A549 (cell line): ENCODE results near the gene SYT3. TPM values are rescaled to one million over a fixed set of nuclear protein-coding genes. Genes with fewer than 3 reads are reported as not detected.

Experiments used
- ATAC-seq, 2 experiments: fragments of 200-7000 bp in 1 of 2; fragments of >200 bp in 1 of 2; cut with Nextera tagmentation in 1 of 2; cut with Tn5 transposase in 1 of 2; 3 replicates each; pipeline versions ENCODE4 v1.8.0 to v1.9.1; 2018 to 2020; ENCODE audit warnings: mild to moderate bottlenecking in 1 of 2, moderate library complexity in 1 of 2
- CTCF ChIA-PET: fragments of 300-600 bp; sonication (Branson Sonifier 250); formaldehyde crosslinking; extraction: SDS; loops from one replicate; lab custom pipeline; 2021; ENCODE audit warnings: antibody characterized with exemption, inconsistent platforms; lab: Yijun Ruan, JAX
- POLR2A ChIA-PET: fragments of 350-600 bp; formaldehyde crosslinking; extraction: SDS; loops from one replicate; lab custom pipeline; 2021; ENCODE audit warnings: antibody characterized with exemption, inconsistent platforms; lab: Yijun Ruan, JAX
- DNase-seq, 2 experiments: peaks; one replicate each; pipeline versions ENCODE4 v3.0.0 to v3.0.0-alpha.2; 2011 to 2016; ENCODE audit warnings: low read depth in 1 of 2, low spot score in 1 of 2
- FAIRE-seq: peaks from 2 replicates; lab custom pipeline; 2011; peaks lifted over from hg19 to GRCh38; lab: Jason Lieb, UNC
- H3K27ac ChIP-seq, 2 experiments: fragments of >200 bp; sonication (Bioruptor Twin); formaldehyde crosslinking; 3 replicates each; pipeline ENCODE4 v1.5.1; 2016 to 2017
- H3K4me1 ChIP-seq: fragments of >200 bp; sonication (Bioruptor Twin); formaldehyde crosslinking; 3 replicates; pipeline ENCODE4 v1.6.1; 2016
- H3K4me2 ChIP-seq: fragments of >200 bp; sonication (Bioruptor Twin); formaldehyde crosslinking; 3 replicates; pipeline ENCODE4 v1.6.1; 2016
- H3K4me3 ChIP-seq: fragments of >200 bp; sonication (Bioruptor Twin); formaldehyde crosslinking; 3 replicates; pipeline ENCODE4 v1.5.1; 2016
- H3K9me3 ChIP-seq: fragments of >200 bp; sonication (Bioruptor Twin); formaldehyde crosslinking; 3 replicates; pipeline ENCODE4 v1.6.1; 2016
- BHLHE40 ChIP-seq: IDR thresholded peaks from 2 replicates; pipeline ENCODE4 v1.6.1; 2012; ENCODE audit warnings: low read depth, low read length, inconsistent platforms
- CEBPB ChIP-seq, 2 experiments: fragments of >200 bp in 1 of 2; sonication (Bioruptor Twin) in 1 of 2; formaldehyde crosslinking in 1 of 2; IDR thresholded peaks; 2 replicates each; pipeline ENCODE4 v1.6.1; 2012 to 2016
- CHD4 ChIP-seq: fragments of 200-600 bp; sonication (generic); IDR thresholded peaks from 2 replicates; pipeline ENCODE4 v1.6.1; 2016; ENCODE audit warnings: antibody characterized with exemption, mild to moderate bottlenecking, borderline replicate concordance
- ELK1 ChIP-seq: fragments of 150-350 bp; IDR thresholded peaks from 2 replicates; pipeline ENCODE4 v1.6.1; 2014; ENCODE audit warnings: low read depth, mild to moderate bottlenecking, low read length
- FOSL2 ChIP-seq, 2 experiments: fragments of 450-650 bp in 1 of 2; fragments of >200 bp in 1 of 2; sonication (Bioruptor Twin) in 1 of 2; formaldehyde crosslinking; IDR thresholded peaks; 2 replicates each; pipeline versions ENCODE4 v1.5.0 to v1.6.1; 2016 to 2020; ENCODE audit warnings: mild to moderate bottlenecking in 1 of 2, moderate library complexity in 1 of 2
- FOXS1 ChIP-seq: fragments of 250-450 bp; sonication (Bioruptor Pico); IDR thresholded peaks from 2 replicates; pipeline ENCODE4 v1.5.0; 2020; ENCODE audit warnings: mild to moderate bottlenecking, moderate library complexity
- HDAC2 ChIP-seq: fragments of 200-600 bp; sonication (generic); IDR thresholded peaks from 2 replicates; pipeline ENCODE4 v1.6.1; 2016
- HOXB13 ChIP-seq: fragments of 250-450 bp; sonication (Bioruptor Pico); IDR thresholded peaks from 2 replicates; pipeline ENCODE4 v1.5.0; 2020; ENCODE audit warnings: low read depth, mild to moderate bottlenecking, moderate library complexity
- JUN ChIP-seq, 2 experiments: fragments of >200 bp; sonication (Bioruptor Twin); formaldehyde crosslinking; IDR thresholded peaks; 2 replicates in 1 of 2; 3 replicates in 1 of 2; pipeline ENCODE4 v1.6.1; 2016 to 2017
- KDM5A ChIP-seq: fragments of 200-600 bp; sonication (generic); IDR thresholded peaks from 2 replicates; pipeline ENCODE4 v1.6.1; 2016; ENCODE audit warnings: antibody characterized with exemption, mild to moderate bottlenecking
- MAFK ChIP-seq: fragments of 450-650 bp; IDR thresholded peaks from 2 replicates; pipeline ENCODE4 v1.6.1; 2014; ENCODE audit not compliant: partially characterized antibody
- MAX ChIP-seq: IDR thresholded peaks from 2 replicates; pipeline ENCODE4 v1.6.1; 2012
- MYC ChIP-seq: IDR thresholded peaks from 2 replicates; pipeline ENCODE4 v1.6.1; 2012; ENCODE audit warnings: mild to moderate bottlenecking, inconsistent platforms, low read length, improper control_type of control experiment, borderline replicate concordance
- NPAS2 ChIP-seq: fragments of 250-450 bp; sonication (Bioruptor Pico); IDR thresholded peaks from 2 replicates; pipeline ENCODE4 v1.8.0; 2022; ENCODE audit warnings: mild to moderate bottlenecking, moderate library complexity, borderline replicate concordance
- NR3C1 ChIP-seq: fragments of >200 bp; sonication (Bioruptor Twin); formaldehyde crosslinking; IDR thresholded peaks from 3 replicates; pipeline ENCODE4 v1.6.1; 2017
- POLR2A ChIP-seq: IDR thresholded peaks from 2 replicates; pipeline ENCODE4 v1.6.1; 2012; ENCODE audit warnings: mild to moderate bottlenecking, low read length
- POLR2AphosphoS2 ChIP-seq: conservative IDR thresholded peaks from 2 replicates; pipeline ENCODE4 v1.6.1; 2012; ENCODE audit warnings: low read length, improper control_type of control experiment, inconsistent platforms
- RARB ChIP-seq: fragments of 250-450 bp; sonication (Bioruptor Pico); IDR thresholded peaks from 2 replicates; pipeline ENCODE4 v1.8.0; 2021; ENCODE audit warnings: mild to moderate bottlenecking, moderate library complexity
- RFX5 ChIP-seq: fragments of 450-650 bp; IDR thresholded peaks from 2 replicates; pipeline ENCODE4 v1.7.1; 2014; ENCODE audit warnings: antibody characterized with exemption, mild to moderate bottlenecking, moderate library complexity
- TFCP2L1 ChIP-seq: fragments of 250-450 bp; sonication (Bioruptor Pico); IDR thresholded peaks from 2 replicates; pipeline ENCODE4 v1.5.0; 2021; ENCODE audit warnings: mild to moderate bottlenecking
- ZC3H11A ChIP-seq: fragments of 450-650 bp; IDR thresholded peaks from 2 replicates; pipeline ENCODE4 v1.6.1; 2014; ENCODE audit warnings: antibody characterized with exemption, mild to moderate bottlenecking
- WGBS: methylation state at CpG from one replicate; pipeline ENCODE4 v1.1.6; 2017; ENCODE audit errors: missing lambda C conversion rate; 5-methylcytosine and 5-hydroxymethylcytosine counted together
- polyA plus RNA-seq, 4 experiments: library from polyadenylated mRNA; depleted of rRNA in 3 of 4; stranded (reverse); fragments of >200 nt; fragmentation: RNase III in 1 of 4; extraction: RNeasy Plus Mini Kit Qiagen cat#74134 plus additional on column Dnase treatment in 1 of 4; gene quantifications; 2 replicates in 3 of 4; 3 replicates in 1 of 4; pipeline ENCODE4 v1.2.3, GENCODE V29; 2011 to 2017
- TF ChIP-seq, protein P1 (sequence below): fragments of 250-450 bp; sonication (Bioruptor Pico); IDR thresholded peaks from 2 replicates; pipeline ENCODE4 v1.5.0; 2021; ENCODE audit warnings: mild to moderate bottlenecking, moderate library complexity, borderline replicate concordance
- TF ChIP-seq, protein P2 (sequence below): fragments of >200 bp; sonication (Bioruptor Twin); formaldehyde crosslinking; IDR thresholded peaks from 3 replicates; pipeline ENCODE4 v1.5.1; 2016
- TF ChIP-seq, protein P3 (sequence below): fragments of 250-450 bp; sonication (Bioruptor Pico); IDR thresholded peaks from 2 replicates; pipeline ENCODE4 v1.5.0; 2020; ENCODE audit warnings: low read depth, mild to moderate bottlenecking, moderate library complexity
- TF ChIP-seq, protein P4 (sequence below): IDR thresholded peaks from 2 replicates; pipeline ENCODE4 v1.6.1; 2012
- TF ChIP-seq, protein P5 (sequence below): fragments of 450-650 bp; IDR thresholded peaks from 2 replicates; pipeline ENCODE4 v1.6.1; 2014; ENCODE audit warnings: antibody characterized with exemption

The SYT3 gene
- polyA plus RNA-seq, 2 of the 4 experiments (the other 2 are of a cell fraction) = 0.25 to 1.1 TPM

DNA sequence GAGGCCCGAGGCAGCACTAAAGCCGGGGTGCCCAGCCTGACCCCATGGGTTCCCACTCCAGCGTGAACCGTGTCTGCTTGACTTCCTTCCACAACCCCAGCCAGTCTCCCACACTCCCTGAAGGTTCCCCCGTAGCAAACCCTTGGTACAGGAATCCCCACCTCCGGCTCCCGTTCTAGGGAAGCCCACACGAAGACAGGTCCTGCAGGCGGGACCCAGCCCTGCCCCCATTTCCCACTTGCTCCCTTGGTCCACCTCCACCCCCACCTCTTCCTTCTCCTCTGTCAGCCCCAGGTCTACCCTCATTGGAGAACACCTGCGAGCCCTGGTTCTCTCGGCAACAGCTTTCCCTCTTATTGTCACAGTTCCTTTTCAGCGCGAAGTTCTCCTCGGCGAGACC is 33.4 kb upstream of the SYT3 start:
- no peak overlapping the region for H3K27ac ChIP-seq
- FAIRE-seq (no peak), DNase-seq (no peak), ATAC-seq (no peak)
- H3K4me3 ChIP-seq = no peak overlapping the region
- ChIA-PET POLR2A (no interaction called here), CTCF (interaction anchor here (5.6 kb wide), 1 partner anchor 108 kb away, joined by 98 read pairs; no protein-coding TSS in a partner anchor)
- WGBS = 50% methylated on average over 15 of the region's 15 CpGs
- H3K9me3 ChIP-seq = peaks cover 5% of the 10 kb centered on the region; the same call in 2 of the 3 replicates
- H3K4me2 ChIP-seq = no peak overlapping the region
- TF ChIP-seq ELK1 (no peak), FOSL2 (IDR thresholded peaks at IDR 0.05) (no peak), FOSL2 (CRISPR knock-in tag; IDR thresholded peaks at IDR 0.05) (no peak), CHD4 (no peak), KDM5A (no peak), RFX5 (no peak), MAX (no peak), CEBPB (IDR thresholded peaks at IDR 0.05) (no peak), MAFK (no peak), POLR2AphosphoS2 (no peak)
- TF ChIP-seq, protein P1, sequence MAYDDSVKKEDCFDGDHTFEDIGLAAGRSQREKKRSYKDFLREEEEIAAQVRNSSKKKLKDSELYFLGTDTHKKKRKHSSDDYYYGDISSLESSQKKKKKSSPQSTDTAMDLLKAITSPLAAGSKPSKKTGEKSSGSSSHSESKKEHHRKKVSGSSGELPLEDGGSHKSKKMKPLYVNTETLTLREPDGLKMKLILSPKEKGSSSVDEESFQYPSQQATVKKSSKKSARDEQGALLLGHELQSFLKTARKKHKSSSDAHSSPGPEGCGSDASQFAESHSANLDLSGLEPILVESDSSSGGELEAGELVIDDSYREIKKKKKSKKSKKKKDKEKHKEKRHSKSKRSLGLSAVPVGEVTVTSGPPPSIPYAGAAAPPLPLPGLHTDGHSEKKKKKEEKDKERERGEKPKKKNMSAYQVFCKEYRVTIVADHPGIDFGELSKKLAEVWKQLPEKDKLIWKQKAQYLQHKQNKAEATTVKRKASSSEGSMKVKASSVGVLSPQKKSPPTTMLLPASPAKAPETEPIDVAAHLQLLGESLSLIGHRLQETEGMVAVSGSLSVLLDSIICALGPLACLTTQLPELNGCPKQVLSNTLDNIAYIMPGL (CRISPR knock-in tag) = no peak
- TF ChIP-seq, protein P2, sequence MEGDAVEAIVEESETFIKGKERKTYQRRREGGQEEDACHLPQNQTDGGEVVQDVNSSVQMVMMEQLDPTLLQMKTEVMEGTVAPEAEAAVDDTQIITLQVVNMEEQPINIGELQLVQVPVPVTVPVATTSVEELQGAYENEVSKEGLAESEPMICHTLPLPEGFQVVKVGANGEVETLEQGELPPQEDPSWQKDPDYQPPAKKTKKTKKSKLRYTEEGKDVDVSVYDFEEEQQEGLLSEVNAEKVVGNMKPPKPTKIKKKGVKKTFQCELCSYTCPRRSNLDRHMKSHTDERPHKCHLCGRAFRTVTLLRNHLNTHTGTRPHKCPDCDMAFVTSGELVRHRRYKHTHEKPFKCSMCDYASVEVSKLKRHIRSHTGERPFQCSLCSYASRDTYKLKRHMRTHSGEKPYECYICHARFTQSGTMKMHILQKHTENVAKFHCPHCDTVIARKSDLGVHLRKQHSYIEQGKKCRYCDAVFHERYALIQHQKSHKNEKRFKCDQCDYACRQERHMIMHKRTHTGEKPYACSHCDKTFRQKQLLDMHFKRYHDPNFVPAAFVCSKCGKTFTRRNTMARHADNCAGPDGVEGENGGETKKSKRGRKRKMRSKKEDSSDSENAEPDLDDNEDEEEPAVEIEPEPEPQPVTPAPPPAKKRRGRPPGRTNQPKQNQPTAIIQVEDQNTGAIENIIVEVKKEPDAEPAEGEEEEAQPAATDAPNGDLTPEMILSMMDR = no peak
- TF ChIP-seq, protein P3, sequence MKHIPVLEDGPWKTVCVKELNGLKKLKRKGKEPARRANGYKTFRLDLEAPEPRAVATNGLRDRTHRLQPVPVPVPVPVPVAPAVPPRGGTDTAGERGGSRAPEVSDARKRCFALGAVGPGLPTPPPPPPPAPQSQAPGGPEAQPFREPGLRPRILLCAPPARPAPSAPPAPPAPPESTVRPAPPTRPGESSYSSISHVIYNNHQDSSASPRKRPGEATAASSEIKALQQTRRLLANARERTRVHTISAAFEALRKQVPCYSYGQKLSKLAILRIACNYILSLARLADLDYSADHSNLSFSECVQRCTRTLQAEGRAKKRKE (CRISPR knock-in tag) = no peak
- peaks cover 14% of the 10 kb centered on the region for H3K4me1 ChIP-seq

- no peak for DNase-seq
- Histone ChIP-seq H3K27ac (no peak overlapping the region), H3K4me2 (no peak overlapping the region), H3K4me3 (no peak overlapping the region), H3K4me1 (peaks cover 23% of the 10 kb centered on the region), H3K9me3 (no peaks in the 10 kb centered on the region)
- peak in 1 of 2 experiments; percentile 6; a peak in 2 of 6 replicates for ATAC-seq
- WGBS = 26% methylated on average over 5 of the region's 5 CpGs
- no peak for FAIRE-seq
- TF ChIP-seq ZC3H11A (no peak), BHLHE40 (no peak), POLR2A (no peak), HOXB13 (CRISPR knock-in tag) (no peak), JUN (IDR thresholded peaks at IDR 0.05) (no peak), RARB (CRISPR knock-in tag) (no peak), FOXS1 (CRISPR knock-in tag) (no peak), NR3C1 (no peak), MYC (no peak), HDAC2 (no peak), TFCP2L1 (CRISPR knock-in tag) (no peak), RFX5 (no peak), NPAS2 (CRISPR knock-in tag) (no peak)
- TF ChIP-seq, protein P1 (CRISPR knock-in tag) = no peak
- TF ChIP-seq, protein P4, sequence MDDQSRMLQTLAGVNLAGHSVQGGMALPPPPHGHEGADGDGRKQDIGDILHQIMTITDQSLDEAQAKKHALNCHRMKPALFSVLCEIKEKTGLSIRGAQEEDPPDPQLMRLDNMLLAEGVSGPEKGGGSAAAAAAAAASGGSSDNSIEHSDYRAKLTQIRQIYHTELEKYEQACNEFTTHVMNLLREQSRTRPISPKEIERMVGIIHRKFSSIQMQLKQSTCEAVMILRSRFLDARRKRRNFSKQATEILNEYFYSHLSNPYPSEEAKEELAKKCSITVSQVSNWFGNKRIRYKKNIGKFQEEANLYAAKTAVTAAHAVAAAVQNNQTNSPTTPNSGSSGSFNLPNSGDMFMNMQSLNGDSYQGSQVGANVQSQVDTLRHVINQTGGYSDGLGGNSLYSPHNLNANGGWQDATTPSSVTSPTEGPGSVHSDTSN = no peak
- TF ChIP-seq, protein P5, sequence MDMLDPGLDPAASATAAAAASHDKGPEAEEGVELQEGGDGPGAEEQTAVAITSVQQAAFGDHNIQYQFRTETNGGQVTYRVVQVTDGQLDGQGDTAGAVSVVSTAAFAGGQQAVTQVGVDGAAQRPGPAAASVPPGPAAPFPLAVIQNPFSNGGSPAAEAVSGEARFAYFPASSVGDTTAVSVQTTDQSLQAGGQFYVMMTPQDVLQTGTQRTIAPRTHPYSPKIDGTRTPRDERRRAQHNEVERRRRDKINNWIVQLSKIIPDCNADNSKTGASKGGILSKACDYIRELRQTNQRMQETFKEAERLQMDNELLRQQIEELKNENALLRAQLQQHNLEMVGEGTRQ = no peak
- ChIA-PET POLR2A (interaction anchor here (0.6 to 1.6 kb wide), 3 partner anchors 12 to 94 kb away, joined by 4 to 6 read pairs (median 4); no protein-coding TSS in a partner anchor), CTCF (interaction anchor here (0.6 to 5.6 kb wide), 67 partner anchors 9 to 568 kb away, joined by 3 to 98 read pairs (median 5); partner anchors contain the start of genes ACP4, CLEC11A and SHANK1)
Measured at GRCh38 chr19:50670102-50670380, 30.4 kb upstream of the SYT3 start.
